DLD1 (cell line): ENCODE data around the gene GALC.

ENCODE experiments used
- in situ Hi-C: cut with HindIII; loops from 2 replicates; pipeline ENCODE4 v1.10.0; 2017; ENCODE audit warnings: low sequenced_read_pairs

GALC gene

DNA sequence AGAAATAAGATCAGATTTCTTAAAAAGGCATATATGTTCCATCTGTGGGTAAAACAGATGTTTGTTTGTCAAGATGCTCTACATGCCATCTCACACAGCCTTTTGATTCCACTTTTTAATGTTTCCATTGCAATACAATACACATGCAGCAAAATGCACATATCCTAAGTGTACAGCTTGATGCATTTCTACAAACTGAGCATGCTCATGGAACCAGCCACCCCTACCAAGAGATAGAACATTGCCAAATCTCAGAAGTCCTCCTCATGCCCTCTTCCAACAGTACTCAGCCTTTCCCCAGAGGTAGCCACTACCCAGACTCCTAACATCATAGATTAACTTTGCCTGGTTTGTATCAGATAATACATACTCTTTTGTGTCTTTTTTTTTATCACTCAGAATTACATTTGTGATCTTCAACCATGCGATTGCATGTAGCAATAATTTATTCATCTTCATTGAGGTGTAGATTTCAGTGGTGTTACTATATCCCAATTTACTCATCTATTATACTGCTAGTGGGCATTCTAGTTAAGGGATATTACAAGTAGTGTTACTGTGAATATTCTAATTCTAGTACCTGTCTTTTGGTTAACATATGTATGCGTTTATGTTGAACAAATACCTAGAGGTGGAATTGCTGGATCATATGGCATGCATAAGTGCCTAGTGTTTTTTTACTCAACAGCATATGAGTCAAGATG, 15.2 kb upstream of the GALC start:
- in situ Hi-C loops = loop anchor here (25.0 kb wide), 1 partner anchor 154 kb away; no protein-coding TSS in a partner anchor

DNA sequence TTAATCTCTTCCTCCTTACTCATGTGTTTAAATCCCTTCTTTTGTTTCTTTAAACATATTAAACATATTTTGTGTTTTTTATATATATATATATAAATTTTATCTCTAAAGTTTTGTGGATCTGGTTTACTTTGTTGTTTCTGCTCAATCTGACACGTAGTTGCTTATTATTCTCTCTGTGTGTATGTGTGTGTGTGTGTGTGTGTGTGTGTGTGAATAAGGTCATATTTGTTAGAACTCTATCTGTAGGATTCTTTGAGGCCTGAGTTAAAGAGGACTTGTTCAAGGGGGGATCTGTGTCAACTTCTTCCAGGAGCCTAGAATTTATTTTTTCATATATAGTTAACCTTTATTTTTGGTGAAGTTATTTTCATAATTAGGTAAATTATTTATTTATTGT, 14.6 kb upstream of the GALC start:
- in situ Hi-C loops = loop anchor here (25.0 kb wide), 1 partner anchor 155 kb away; no protein-coding TSS in a partner anchor

DNA sequence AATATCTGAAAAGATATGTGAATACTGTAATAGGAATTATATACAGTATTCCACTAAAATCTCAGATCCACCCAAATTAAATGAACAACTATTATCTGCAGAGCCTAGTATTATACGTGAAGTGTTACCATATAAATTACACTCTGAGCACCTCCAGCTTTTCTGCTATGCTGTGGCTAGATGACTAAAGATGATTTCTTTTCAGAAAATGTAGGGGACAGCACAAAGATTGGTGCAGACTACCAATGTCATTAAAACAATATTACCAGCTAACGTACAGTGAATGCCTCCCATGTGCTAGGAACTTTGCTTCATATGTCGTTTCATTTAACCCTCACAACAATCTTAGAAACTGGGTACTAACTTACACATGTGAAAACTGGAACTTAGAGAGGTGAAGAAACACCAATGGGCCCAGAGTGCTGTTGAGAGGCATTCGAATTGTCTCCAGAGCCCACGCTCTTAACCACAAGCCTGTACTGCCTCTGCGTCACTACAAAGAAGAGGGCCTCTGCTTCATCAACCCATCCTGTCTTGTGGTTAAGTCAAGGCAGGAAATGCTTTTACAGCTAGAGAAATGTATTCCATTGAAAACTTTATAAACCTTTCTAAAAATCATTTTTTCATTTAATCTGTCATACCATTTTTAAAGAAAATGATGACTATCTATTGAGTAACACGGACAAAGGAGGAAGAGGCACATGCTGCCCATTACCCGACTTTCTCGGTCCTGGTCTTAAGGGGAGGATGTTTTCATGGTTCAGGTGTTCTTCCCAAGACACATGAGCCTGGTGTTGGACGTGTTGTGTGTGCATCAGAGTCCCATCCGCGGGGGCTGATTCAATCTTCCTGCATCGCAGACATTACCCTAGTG, 13.2 kb upstream of the GALC start:
- in situ Hi-C loops = loop anchor here (25.0 kb wide), 1 partner anchor 156 kb away; no protein-coding TSS in a partner anchor

DNA sequence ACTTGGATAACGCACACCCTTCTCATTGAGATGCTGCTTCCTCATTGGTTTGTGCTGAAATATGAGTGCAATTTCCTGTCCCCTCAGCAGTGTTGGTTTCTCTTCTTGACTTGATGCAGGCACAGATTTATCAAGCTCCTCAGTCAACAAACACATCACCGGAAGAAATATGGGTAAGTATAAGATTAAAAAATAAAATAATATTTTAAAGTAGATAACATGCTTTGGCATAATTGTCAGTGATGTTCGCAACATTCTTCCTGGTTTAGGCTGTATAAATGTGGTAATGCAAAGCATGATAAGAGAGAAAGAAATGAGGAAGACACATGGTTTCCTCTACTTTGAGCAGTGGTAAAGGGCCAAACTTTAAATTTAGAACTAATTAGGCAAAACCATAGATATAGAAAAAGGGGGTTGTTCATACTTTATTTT, 12.1 kb upstream of the GALC start, which contains the start of gene GPR65:
TSS of gene GPR65 (plus strand) at position 86 of the 432 bp plus-strand sequence. CDS start 5,713 bp downstream, outside the sequence.
- in situ Hi-C loops = loop anchor here (25.0 kb wide), 1 partner anchor 157 kb away; no protein-coding TSS in a partner anchor

DNA sequence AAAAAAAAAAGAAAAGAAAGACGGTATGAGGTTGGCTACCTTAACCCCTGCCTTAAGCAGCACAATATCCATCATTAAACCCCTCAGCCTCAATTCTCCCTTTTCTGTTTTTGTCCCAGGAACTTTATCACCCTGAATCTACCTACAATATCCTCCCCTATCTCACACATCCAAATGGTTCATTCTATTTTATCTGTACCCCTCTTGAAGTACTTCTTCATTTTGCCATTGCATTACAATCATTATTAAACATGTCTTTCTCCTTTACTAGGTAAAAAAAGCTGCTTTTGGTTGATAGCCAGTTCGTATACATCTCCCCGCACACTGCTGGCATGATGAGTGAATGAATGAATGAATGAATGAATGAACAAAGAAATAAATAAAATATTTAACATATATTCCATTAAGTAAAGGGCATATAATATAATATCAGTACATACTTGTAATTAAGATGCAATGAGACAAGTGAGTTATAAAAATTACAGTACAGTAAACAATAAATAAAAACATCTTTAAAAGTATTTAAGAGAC, 11.6 kb upstream of the GALC start:
- in situ Hi-C loops = loop anchor here (25.0 kb wide), 1 partner anchor 158 kb away; no protein-coding TSS in a partner anchor

DNA sequence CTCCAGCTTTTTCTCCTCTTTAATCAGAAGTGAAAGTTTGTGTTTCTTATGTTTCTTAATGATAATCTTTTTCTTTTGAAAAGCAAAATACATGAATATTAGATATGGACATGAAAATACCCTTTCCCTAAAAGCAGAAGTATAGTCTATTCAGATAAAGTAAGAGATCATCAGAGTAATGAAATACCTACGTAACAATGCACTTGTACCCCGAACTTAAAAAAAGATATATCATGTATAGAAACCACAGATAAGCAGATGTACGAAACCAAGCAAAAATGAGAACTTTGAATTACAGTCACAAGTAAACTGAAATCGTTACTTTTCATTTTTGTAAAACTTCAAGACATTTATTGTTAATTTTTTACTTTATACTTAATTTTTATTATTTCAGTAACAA, 10.4 kb upstream of the GALC start:
- in situ Hi-C loops = loop anchor here (25.0 kb wide), 1 partner anchor 159 kb away; no protein-coding TSS in a partner anchor

DNA sequence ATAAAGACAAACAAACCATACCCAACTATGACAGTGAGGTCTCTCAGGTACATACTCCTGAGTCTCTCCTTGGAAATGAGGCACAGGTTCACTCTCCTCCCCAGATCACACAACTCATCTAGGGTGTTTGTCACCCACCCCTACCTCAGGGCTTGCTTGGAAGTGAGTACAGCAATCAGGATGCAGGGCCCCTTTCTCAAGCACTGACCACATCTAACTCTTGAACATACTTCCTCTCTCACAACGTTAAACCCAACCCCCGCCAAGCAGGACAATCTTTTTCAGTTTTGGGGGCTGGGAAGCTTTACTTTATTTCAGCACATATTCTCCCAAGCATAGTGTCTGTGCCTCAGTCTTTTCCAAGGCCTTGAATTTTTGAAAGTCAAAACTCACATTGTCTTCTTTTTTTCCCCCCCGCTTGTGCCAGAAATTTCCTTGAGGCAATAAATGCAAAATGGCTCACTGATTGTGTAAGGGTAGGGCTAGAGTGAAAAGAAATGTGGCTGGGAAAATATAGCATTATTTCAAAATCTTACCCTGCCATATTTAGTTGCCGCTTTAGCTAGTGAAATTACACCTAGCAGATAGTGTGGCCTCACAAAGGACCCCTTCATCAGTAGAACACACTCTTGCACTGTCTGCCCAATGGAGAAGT, 9.6 kb upstream of the GALC start:
- in situ Hi-C loops = loop anchor here (25.0 kb wide), 1 partner anchor 160 kb away; no protein-coding TSS in a partner anchor

DNA sequence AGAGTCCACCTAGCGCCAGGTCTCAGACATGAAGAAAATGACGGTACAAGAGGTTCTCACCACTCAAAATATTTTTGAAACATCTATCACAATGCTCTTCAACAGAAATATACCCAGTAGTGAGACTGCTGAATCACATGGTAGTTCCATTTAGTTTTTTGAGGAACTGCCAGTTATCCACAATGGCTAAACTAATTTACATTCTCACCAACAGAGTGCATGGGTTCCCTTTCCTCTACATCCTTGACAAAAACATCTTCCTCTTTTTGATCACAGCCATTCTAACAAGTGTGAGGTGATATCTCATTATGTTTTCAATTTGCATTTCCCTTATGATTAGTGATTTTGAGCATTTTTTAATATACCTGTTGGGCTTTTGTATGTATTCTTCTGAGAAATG, 6.3 kb upstream of the GALC start:
- in situ Hi-C loops = no loop called here

DNA sequence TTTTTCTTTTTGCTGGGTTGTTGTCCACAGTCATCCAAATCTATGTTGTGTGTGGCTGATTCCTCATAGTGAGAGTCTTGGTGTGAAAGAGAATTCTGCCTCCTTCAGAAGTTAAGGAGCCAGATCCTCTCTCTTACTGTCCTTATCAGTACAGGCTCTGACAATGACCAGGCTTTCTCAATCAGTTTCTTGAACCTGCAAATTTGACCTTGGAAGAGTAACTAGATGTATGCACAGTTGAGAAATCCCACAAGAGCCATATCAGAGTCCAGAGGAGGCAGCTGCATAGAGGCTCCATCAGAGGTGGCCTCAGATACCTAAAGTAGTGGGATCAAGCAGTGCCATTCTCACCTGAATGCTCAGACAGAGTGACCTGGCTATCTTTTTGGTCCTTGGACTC, 5.5 kb upstream of the GALC start:
- in situ Hi-C loops = no loop called here

DNA sequence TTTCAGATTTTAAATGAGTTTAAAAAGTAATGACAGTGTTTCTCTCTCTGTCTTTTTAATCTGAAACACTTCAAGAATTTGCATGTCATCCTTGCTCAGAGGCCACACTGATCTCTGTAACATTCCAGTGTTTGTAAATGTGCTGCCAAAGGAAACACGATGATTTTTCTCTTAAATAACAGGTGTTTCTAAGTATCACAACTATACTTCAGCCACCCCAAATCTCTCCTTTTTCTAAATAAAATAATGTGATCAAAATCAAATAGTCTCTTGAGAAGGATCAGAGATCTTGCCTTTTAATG, 3.3 kb upstream of the GALC start:
- in situ Hi-C loops = no loop called here

DNA sequence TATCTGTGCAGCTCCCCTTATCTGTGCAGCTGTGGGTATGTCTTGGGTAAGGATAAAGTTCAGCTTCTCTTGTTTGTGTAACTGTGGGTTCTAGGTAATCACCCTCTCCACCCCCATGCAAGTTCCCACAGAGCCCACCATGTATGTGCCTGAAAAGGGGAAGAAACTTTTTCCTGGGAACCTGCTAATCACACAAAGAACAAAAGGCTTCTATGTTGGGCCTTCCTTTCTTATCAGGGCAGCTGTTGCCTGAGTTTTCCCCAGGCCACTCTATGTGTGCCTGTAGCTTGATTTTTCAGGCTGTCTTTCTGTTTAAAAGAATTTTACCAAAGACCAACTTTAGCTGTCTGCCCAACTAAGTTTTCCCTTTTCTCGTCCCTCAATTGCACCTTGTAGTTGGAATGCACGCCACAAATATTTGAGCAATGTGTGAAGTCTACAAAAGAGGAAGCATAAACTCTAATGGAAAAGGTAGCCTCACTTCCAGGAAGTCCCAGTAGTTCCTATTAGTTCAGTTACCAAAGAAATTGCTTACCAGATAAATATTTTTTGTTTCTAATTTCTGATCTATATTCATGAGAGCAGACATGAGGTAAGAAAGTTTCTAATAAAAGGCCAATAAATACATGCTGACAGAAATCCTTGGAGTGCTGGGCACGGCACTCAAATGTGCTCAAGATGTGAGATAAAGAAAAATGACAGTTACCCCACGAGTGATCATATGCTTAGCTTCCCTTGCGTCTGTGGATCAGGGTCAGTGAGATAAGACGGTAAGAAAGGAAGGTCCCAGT, 2.7 kb upstream of the GALC start:
- in situ Hi-C loops = no loop called here

DNA sequence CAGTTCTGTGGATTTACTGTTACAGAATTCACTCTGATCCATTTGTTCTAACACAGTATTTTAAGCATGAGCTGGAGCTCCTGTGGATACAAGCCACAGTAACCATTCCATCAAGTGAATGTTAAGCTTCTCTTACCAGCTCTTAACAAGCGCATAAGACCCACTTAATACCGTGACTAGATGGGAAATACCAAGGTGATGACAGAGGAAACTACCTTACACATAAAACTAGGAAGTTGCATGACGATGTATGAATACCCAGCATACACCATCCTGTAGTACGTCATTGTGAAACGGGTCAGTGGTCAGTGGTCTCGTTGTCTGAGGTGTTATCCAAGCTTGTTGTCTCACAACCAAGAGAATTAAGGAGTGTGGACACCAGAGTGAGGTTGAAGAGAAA, 2.0 kb upstream of the GALC start:
- in situ Hi-C loops = no loop called here

DNA sequence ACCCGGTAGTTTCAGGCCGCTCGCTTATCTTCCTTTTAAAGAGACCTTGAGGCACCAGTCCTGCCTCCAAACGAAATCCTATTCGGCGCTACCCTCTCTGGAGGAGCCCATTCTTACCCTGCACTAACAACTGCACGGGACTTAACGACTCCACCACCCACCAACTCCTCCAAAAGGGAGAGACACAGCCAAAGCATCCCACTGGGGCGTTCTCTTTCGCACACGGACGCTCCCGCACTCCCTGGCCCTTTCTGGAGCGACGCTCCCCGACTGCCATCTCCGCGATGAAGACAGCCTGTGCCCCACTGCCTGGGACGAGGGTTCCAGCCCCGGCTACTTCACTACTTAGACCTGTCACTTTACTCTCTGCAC, 650 bp downstream of the GALC start:
- in situ Hi-C loops = no loop called here

DNA sequence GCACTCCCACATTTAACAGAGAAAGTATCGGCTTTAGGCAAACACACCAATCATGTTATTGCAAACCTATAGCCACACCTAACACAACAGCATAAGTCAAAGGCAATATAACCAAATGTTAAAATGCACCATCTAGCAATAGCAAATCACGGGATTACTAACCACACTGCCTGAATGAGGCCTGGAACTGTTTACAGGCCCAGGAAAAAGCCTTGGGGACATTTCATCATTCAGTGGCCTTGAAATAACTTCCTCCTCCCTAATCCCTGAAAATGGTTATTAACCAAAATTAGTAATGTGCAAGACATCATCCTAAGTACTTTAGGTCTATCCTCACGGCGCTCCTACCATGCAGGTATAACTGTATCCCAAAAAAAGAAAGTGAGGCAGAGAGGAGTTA, 2.3 kb downstream of the GALC start:
- in situ Hi-C loops = no loop called here

DNA sequence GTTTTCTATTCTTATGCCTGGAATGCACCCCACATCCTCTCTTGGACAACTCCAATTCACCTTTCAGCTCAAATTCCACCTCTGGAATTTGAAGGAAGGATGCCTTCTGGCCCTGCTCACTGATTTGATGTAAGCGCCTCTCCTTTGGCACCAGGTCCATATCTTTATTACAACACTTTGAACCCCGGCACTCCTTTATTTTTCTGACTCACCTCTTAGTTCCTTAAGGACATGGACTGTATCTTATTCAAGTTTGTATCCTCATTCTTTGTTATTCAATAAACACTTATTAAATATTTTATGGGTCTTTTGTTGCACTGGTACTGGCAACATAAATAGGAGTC, 3.1 kb downstream of the GALC start:
- in situ Hi-C loops = no loop called here

DNA sequence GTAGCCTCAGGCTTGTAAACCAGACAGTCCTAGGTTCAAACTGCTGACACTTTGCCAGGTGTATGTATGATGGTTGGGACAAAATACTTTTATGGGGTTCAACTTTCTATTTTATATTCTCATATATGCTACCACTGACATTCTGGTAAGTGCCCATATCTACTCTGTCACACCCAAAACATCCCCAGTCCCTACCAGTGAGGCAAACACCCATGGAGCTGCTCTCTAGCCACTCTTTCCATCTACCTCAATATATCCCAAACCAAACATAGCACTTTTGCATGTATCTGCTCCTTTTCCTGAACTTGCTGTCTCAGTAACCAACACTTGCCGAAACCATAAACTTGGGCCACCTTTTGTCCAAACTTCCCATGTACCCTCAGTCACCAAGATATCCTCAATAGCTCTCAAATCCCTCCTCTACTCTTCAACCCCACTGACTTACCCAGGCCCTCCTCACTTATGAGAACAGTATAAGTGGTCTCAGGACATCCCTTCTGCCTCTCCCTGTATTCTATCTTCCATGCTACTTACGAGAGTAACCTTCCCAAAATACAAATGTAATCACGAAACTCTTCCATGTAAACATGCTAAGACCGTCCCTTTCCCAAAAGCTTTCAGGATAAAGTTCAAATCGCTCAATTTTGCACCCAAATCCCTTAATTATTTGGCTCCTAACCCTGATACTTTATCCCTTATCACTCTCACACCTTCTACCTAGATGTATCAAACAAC, 3.6 kb downstream of the GALC start:
- in situ Hi-C loops = no loop called here

DNA sequence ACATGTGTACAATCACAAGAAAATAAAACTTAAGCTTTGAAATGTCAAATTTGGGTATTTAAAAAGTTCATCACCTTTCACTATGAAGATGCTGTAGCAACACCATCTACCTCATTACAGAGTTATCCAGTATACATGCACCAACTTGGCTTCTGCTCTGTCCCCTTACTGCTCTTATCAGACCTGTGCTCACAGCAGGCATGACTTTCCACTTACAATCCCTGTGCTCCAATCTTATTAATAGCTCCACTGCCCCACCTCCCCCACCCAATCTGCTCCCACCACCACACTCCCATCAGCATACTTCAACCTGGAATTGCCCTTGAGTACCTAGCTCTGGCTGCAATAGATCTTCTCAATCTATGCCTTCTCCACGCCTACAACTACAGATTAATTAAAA, 13.3 kb downstream of the GALC start:
- in situ Hi-C loops = no loop called here

DNA sequence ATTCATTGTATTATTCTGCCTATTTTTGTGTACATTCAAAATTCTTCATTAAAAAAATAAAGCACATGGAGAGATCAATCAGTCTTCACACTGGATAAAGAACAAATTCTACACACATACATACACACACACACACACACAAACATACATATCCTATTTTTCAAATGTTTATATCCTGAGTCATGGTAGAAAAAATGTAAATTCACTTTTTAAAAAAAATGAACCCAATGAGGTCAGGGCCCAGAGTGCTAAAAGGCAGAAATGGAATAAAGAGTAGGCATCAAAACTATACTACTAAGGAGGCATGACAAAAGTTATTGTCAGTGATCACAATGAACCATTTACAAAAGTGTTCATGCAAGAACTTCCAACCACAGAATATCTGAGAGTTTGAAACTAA, 17.3 kb downstream of the GALC start:
- in situ Hi-C loops = no loop called here

DNA sequence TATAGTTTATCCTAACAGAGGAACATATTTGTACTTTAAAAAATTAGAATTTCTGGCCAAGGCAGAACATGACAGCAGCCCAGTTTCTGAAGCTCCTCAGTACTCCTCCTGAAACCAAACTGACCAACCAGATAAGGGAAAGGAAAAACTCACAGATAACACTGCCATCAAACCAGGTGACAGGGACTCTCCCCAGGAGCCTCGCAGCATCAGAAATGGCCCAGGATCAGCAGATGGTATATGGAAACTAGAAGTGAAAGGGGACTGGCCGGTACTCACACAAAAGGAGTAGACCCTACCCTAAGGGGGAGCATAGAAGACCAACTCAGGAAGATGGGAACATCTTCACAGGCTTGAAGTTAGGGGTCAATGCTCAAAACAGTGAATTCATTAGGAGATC, 22.0 kb downstream of the GALC start:
- in situ Hi-C loops = no loop called here

DNA sequence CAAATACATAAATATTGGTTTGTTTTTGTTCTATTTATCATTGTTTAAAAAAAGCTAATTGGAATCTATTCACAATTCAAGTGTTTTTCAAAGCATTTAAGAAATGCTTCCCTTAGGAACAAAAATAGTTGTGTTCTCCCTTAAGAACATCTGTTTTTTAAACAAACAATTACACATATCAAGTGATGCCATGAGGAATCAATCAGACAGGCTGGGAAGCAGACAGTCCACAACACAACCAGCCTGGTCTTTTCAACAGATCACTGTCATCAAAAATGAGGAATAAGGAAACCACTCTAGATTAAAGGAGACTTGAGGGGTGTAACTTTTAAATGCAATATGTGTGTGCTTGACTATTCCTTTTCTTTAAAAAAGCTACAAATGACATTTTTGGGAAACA, 25.5 kb downstream of the GALC start:
- in situ Hi-C loops = no loop called here
